ENCODE measurements around the gene NDUFS8. TPM values are rescaled to one million over a fixed set of nuclear protein-coding genes. Genes with fewer than 3 reads are reported as not detected.

NDUFS8 gene
- total RNA-seq, 4 donors from 2014 or later: 112 to 192 (median 135) TPM

GRCh38 chr11:68066742-68067141, 36.3 kb downstream of the NDUFS8 start:
- Histone ChIP-seq H3K4me1 (no peaks in the 10 kb centered on the region), H3K27me3 (no peaks in the 10 kb centered on the region), H3K9me3 (no peaks in the 10 kb centered on the region), H3K27ac (no peak overlapping the region), H3K4me3 (no peak overlapping the region), H3K36me3 (peaks cover 0 to 97% (median 0%) of the 10 kb centered on the region in 3 donors)
- no peak for DNase-seq
- no peak for TF ChIP-seq CTCF (IDR thresholded peaks at IDR 0.05)
- 75 to 94% methylated on average over 2 of the region's 3 CpGs for WGBS, 2 donors
- intact Hi-C loops (cut with DNase I): no loop called here

- H3K36me3 ChIP-seq: peaks cover 0 to 94% (median 0%) of the 10 kb centered on the region in 3 donors
These were observed 37.5 kb downstream of the NDUFS8 start for GRCh38 chr11:68067991-68068390.

GRCh38 chr11:68071281-68072048, 41.0 kb downstream of the NDUFS8 start:
- DNase-seq: no peak
- no peaks in the 10 kb centered on the region for H3K27me3 ChIP-seq
- H3K4me3 ChIP-seq: no peak overlapping the region
- H3K9me3 ChIP-seq: no peaks in the 10 kb centered on the region
- WGBS, 2 donors: 40 to 57% methylated on average over 1 of the region's 3 CpGs
- intact Hi-C loops (cut with DNase I): no loop called here
- no peak for TF ChIP-seq CTCF (IDR thresholded peaks at IDR 0.05)
- TF ChIP-seq POLR2A (IDR thresholded peaks at IDR 0.05): no peak
- H3K36me3 ChIP-seq: peaks cover 0 to 75% (median 0%) of the 10 kb centered on the region in 3 donors
- no peak overlapping the region for H3K27ac ChIP-seq
- H3K4me1 ChIP-seq: no peaks in the 10 kb centered on the region

More at GRCh38 chr11:68067991-68068390, 37.5 kb downstream of the NDUFS8 start:
- TF ChIP-seq POLR2A (IDR thresholded peaks at IDR 0.05) (no peak), CTCF (IDR thresholded peaks at IDR 0.05) (no peak)
- WGBS, 2 donors: 93 to 94% methylated on average over 5 of the region's 5 CpGs
- no peak for DNase-seq
- H3K4me3 ChIP-seq: no peak overlapping the region
- no peaks in the 10 kb centered on the region for H3K4me1 ChIP-seq
- intact Hi-C loops (cut with DNase I): no loop called here
- H3K9me3 ChIP-seq: no peaks in the 10 kb centered on the region
- no peaks in the 10 kb centered on the region for H3K27me3 ChIP-seq
- H3K27ac ChIP-seq: no peak overlapping the region

GRCh38 chr11:68074584-68075352, 44.3 kb downstream of the NDUFS8 start:
- H3K9me3 ChIP-seq: no peaks in the 10 kb centered on the region
- peaks cover 0 to 42% (median 0%) of the 10 kb centered on the region in 3 donors for H3K36me3 ChIP-seq
- peaks cover 0 to 12% (median 0%) of the 10 kb centered on the region in 3 donors for H3K4me1 ChIP-seq
- 84 to 92% methylated on average over 10 of the region's 10 CpGs for WGBS, 2 donors
- H3K27me3 ChIP-seq: no peaks in the 10 kb centered on the region
- no peak for DNase-seq
- no peak for TF ChIP-seq CTCF (IDR thresholded peaks at IDR 0.05)
- TF ChIP-seq POLR2A (IDR thresholded peaks at IDR 0.05): no peak
- intact Hi-C loops (cut with DNase I): no loop called here
- no peak overlapping the region for H3K27ac ChIP-seq
- H3K4me3 ChIP-seq: no peak overlapping the region
